Islet of Langerhans (tissue), 1 donor: ENCODE results near the gene BIN1.

Experiments
- FAIRE-seq: peaks from one replicate; lab custom pipeline; 2011; peaks lifted over from hg19 to GRCh38; lab: Jason Lieb, UNC

Gene BIN1

GRCh38 chr2:127090281-127091120 is 16.5 kb downstream of the BIN1 start:
- no peak for FAIRE-seq

GRCh38 chr2:127089478-127090235 is 17.3 kb downstream of the BIN1 start:
- no peak for FAIRE-seq

- no peak for FAIRE-seq
Measured at GRCh38 chr2:127088706-127089105, 18.2 kb downstream of the BIN1 start.

GRCh38 chr2:127087791-127088495 is 19.0 kb downstream of the BIN1 start:
- no peak for FAIRE-seq

- no peak for FAIRE-seq
Measured at GRCh38 chr2:127086990-127087790, 19.8 kb downstream of the BIN1 start.

GRCh38 chr2:127085317-127085681 is 21.7 kb downstream of the BIN1 start:
- no peak for FAIRE-seq

GRCh38 chr2:127084611-127085316 is 22.2 kb downstream of the BIN1 start:
- no peak for FAIRE-seq

GRCh38 chr2:127083819-127084503 is 23.0 kb downstream of the BIN1 start:
- no peak for FAIRE-seq

GRCh38 chr2:127082974-127083373 is 24.0 kb downstream of the BIN1 start:
- no peak for FAIRE-seq

GRCh38 chr2:127081826-127082633 is 24.9 kb downstream of the BIN1 start:
- no peak for FAIRE-seq

- no peak for FAIRE-seq
Measured at GRCh38 chr2:127080938-127081755, 25.8 kb downstream of the BIN1 start.

GRCh38 chr2:127080226-127080937 is 26.6 kb downstream of the BIN1 start:
- FAIRE-seq = no peak

- FAIRE-seq = no peak
Measured at GRCh38 chr2:127079358-127079920, 27.5 kb downstream of the BIN1 start.

- FAIRE-seq = no peak
Measured at GRCh38 chr2:127078666-127079270, 28.2 kb downstream of the BIN1 start.

- FAIRE-seq = no peak
Measured at GRCh38 chr2:127078028-127078427, 28.9 kb downstream of the BIN1 start.

- no peak for FAIRE-seq
Measured at GRCh38 chr2:127076924-127077323, 30.0 kb downstream of the BIN1 start.

GRCh38 chr2:127076290-127076689 is 30.7 kb downstream of the BIN1 start:
- no peak for FAIRE-seq

GRCh38 chr2:127075821-127076220 is 31.1 kb downstream of the BIN1 start:
- FAIRE-seq = no peak
